IPS-18c (cell line): Measurements from ENCODE around the gene TTI1.

Experiments used
- H3K4me3 ChIP-seq: 2 replicates; pipeline ENCODE4 v1.7.0; 2013; ENCODE audit warnings: low read depth, mild to moderate bottlenecking, low read length, moderate library complexity; ENCODE audit not compliant: insufficient read depth
- H3K9me3 ChIP-seq: one replicate; pipeline ENCODE4 v1.6.1; 2013; ENCODE audit warnings: mild to moderate bottlenecking, low read length, moderate library complexity; ENCODE audit not compliant: control insufficient read depth, insufficient read depth

The TTI1 gene

GRCh38 chr20:37999526-38000263, 33.6 kb downstream of the TTI1 start:
- Histone ChIP-seq H3K9me3 (no peaks in the 10 kb centered on the region), H3K4me3 (no peak overlapping the region)

GRCh38 chr20:37997516-37997915, 35.7 kb downstream of the TTI1 start:
- Histone ChIP-seq H3K4me3 (no peak overlapping the region), H3K9me3 (no peaks in the 10 kb centered on the region)

- no peaks in the 10 kb centered on the region for H3K9me3 ChIP-seq
- no peak overlapping the region for H3K4me3 ChIP-seq
These were observed 37.2 kb downstream of the TTI1 start for GRCh38 chr20:37995856-37996605.

DNA sequence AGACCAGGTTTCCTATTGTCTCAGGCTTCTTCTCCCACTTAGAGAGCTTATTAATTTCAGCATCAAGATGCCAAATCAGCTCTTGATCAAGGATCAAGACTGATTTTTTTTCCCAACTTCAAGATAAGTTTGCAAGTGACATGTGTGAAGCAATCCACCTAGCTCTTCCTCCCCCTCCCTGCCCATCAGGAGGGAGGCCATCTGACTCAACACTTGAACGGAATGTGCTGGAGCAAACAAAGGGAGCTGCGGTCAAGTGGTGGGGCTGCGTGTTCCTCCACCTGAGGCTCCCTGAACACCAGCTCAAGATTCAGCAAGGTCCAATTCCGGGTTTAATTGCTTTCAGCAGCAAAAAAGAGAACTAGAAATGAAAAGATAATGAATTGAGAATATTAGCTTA, 38.7 kb downstream of the TTI1 start:
- Histone ChIP-seq H3K4me3 (no peak overlapping the region), H3K9me3 (no peaks in the 10 kb centered on the region)

GRCh38 chr20:37992802-37993409, 40.4 kb downstream of the TTI1 start:
- Histone ChIP-seq H3K9me3 (no peaks in the 10 kb centered on the region), H3K4me3 (no peak overlapping the region)

GRCh38 chr20:37991908-37992307, 41.3 kb downstream of the TTI1 start:
- H3K4me3 ChIP-seq = no peak overlapping the region
- H3K9me3 ChIP-seq = no peaks in the 10 kb centered on the region

GRCh38 chr20:37991157-37991866, 41.9 kb downstream of the TTI1 start:
- Histone ChIP-seq H3K9me3 (no peaks in the 10 kb centered on the region), H3K4me3 (no peak overlapping the region)

DNA sequence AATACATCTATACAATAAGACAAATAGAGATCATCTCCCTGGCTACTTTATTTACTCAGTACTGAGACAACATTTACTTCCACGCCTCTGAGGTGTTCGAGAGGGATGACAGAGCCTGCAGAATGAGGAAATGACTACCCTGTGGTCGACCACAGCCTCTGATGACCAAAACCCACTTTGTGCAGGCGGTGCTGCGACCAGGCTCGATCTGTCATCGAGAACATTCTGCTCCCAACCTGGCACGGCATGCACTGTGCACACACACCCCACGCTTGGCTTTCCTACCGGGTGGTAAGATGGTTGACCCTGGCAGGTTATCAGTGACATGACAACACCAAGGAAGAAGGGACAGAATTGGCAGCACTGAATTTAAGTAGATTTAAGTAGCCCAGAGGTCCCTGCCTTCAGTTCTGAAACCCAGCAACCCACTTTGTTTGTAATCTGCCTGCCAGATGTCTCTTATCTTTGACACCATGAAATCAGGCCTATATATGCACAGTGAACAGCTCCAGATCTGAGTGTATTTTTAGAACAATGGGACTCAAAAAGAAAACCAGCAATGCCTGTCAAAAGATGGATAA, 42.6 kb downstream of the TTI1 start:
- H3K9me3 ChIP-seq = no peaks in the 10 kb centered on the region

DNA sequence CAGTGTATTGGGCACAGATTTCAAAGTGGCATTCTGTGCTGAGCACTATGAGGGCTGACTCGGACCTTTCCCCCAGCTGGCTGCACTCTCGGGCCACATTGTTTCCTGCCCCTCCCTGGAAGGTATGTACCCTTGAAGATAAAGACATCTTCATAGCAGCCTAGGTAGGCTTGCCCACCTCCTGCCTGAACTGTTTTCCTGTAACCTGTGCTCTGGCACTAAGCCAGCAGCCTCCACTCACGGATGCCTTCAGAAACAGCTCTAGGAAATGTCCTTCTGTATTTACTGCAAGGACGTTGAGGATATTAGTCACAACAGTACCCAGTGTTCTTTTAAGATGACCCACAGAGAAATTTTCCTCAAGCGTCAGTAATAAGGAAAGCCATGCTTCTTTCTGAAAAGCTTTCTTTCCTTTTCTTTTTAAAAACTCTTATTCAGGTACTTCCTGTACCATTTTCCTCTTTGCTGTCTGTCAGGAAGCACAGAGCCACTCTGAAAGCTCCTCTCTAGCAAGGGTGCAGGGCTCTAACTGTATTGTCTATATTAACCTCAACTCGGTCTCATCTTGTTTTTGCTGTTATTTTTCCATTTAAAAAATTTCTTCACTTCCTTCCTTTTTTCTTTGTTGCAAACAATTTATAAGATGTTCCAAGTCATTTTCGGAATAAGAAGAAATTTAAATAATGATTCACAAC, 43.5 kb downstream of the TTI1 start:
- Histone ChIP-seq H3K4me3 (no peak overlapping the region), H3K9me3 (no peaks in the 10 kb centered on the region)

More for the DNA sequence above, 42.6 kb downstream of the TTI1 start:
- H3K4me3 ChIP-seq = no peak overlapping the region

GRCh38 chr20:37988306-37988954, 44.8 kb downstream of the TTI1 start:
- H3K9me3 ChIP-seq = no peaks in the 10 kb centered on the region

GRCh38 chr20:37987602-37988290, 45.5 kb downstream of the TTI1 start:
- no peak overlapping the region; the same call in 1 of the 2 replicates for H3K4me3 ChIP-seq
- H3K9me3 ChIP-seq = no peaks in the 10 kb centered on the region

More at GRCh38 chr20:37988306-37988954, 44.8 kb downstream of the TTI1 start:
- no peak overlapping the region; the same call in 1 of the 2 replicates for H3K4me3 ChIP-seq

DNA sequence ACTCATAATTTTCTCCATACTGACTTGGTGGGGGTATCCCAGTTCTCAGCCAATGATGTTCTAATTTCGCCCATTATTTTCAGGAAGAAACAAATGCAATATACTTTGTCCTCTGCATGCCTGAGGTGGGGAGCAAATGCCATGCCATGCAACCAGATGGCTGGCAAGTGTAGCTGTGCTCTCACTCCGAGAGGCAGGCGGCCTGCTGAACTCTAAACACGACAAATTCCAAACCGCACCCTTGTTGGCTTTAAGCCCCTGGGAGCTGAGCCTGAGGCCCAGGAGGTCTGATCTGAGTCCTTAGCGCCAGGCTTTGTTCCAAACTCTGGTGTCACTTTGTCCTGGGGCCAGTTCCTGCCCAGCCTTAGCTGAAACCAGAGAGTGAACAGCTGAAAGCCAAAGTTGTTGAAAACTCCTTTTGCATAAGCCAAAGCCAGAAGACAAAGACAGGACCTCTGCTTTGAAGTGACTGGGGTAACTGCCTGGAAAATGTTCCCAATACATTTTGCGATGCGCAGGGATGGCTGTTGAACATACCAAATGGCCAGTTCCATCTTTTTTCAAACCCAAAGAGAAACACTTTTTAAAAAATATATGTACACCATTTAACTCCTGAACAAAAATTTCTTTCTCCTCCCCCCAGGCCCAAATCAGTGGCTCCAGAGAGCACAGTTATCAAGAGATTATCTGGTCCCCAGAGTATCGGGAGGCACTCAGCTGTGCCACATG, 46.2 kb downstream of the TTI1 start:
- no peak overlapping the region for H3K4me3 ChIP-seq
- no peaks in the 10 kb centered on the region for H3K9me3 ChIP-seq

DNA sequence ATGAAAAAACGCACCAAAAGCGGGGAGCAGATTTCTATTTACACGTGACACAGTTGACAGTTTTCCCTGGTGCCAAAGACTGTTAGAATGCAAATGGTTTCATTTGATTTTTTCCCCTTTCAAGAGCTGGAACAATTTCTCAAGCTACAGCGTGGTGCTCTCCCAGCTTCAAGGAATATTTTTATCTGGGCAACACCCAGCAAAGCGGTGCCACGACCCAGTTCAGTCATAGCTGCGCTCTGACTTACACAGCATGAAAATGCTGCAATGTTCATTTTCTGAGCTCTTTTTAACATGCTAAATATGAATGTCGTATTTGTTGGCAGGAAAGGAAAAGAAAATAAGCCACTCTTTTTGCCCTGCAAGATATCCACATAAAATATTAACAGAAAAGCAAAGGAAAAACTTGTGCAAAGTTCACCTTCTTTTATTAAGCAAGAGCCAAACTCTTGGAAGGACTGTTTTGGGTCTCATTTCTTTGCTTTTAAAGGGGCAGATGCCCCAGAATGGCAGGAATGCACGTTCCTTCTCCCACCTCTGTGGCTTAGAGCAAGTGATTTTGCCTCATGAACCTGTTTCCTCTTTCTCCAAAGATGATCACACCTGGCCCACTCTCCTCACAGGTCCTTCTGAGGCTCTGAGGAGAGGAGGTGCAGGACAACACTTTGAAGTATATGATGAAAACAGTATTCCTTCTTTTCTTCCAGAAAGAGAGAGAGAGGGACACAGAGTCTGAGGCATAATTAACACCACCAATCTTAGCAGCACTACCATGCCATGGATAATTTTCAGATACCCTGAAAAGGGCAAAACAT, 47.0 kb downstream of the TTI1 start:
- Histone ChIP-seq H3K9me3 (no peaks in the 10 kb centered on the region), H3K4me3 (no peak overlapping the region)

DNA sequence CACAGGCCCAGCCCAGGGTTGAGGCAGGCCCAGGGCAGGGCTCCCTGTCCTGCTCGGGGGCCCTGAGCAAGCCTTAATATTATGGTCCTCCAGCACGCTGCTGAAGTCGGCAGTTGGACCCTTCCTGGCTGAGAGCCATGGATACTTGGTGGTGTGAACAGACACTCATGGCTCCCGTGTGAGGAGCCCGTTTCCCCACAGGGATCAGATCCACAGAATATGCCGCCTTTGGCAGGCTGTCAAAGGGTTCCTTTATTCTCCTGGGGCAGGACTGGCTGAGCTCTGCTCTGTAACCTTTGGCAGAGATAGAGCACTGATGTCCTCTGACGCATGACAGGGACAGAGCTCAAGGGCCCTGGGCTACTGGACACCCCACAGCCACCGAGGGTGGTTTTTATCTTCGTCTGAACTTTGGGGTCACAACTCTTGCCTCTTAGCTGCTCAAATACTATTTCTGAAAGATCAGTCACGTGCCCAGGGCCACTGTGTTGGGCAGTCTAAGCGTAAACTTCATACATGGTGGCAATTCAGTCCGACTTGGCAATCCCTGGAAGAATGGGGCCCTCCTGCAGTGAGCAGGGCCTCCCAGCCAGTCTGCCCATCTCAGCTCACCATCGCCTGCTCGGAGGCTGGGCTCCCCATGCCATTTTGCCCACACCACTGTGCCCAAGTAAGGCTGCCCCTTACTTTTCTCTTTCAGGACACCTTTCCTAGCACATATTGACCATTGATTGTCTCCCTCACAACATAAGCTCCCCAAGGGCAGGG, 49.1 kb downstream of the TTI1 start:
- H3K9me3 ChIP-seq = no peaks in the 10 kb centered on the region
- H3K4me3 ChIP-seq = no peak overlapping the region
